GM10266 (cell line): ENCODE results near the gene KCNJ9.
"Not testable (repeated sequence)": the region's sequence is repeated elsewhere in the genome, so short reads cannot be mapped to it uniquely, and the experiment has no call there.

ENCODE experiments used
- DNase-seq: peaks from one replicate; pipeline ENCODE4 v3.0.0; 2012; ENCODE audit errors: extremely low spot score
- TF ChIP-seq, protein P1 (sequence below): IDR thresholded peaks from 2 replicates; pipeline ENCODE4 v1.5.1; 2012; ENCODE audit warnings: mild to moderate bottlenecking, low read depth; ENCODE audit not compliant: control insufficient read depth, insufficient read depth; ENCODE audit errors: missing control alignments

The KCNJ9 gene

DNA sequence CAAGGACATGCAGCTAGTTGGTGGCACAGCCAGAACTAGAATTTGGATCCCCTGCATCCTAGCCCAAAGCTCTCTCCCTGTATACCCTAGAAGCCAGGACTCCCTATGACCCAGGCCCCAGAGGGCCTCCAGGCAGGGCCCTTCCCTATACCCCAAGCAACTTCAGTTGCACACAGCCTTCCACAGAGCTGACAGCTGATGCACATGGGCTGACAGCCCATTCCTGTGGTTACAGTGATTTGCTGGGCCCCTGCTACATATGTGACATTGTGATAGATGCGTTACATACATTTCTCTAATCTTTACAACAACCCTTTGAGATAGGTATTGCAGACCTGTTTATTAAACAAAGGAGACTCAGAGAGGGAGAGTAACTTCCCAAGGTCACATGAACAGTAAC is 40.0 kb downstream of the KCNJ9 start:
- TF ChIP-seq, protein P1, sequence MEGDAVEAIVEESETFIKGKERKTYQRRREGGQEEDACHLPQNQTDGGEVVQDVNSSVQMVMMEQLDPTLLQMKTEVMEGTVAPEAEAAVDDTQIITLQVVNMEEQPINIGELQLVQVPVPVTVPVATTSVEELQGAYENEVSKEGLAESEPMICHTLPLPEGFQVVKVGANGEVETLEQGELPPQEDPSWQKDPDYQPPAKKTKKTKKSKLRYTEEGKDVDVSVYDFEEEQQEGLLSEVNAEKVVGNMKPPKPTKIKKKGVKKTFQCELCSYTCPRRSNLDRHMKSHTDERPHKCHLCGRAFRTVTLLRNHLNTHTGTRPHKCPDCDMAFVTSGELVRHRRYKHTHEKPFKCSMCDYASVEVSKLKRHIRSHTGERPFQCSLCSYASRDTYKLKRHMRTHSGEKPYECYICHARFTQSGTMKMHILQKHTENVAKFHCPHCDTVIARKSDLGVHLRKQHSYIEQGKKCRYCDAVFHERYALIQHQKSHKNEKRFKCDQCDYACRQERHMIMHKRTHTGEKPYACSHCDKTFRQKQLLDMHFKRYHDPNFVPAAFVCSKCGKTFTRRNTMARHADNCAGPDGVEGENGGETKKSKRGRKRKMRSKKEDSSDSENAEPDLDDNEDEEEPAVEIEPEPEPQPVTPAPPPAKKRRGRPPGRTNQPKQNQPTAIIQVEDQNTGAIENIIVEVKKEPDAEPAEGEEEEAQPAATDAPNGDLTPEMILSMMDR, result no peak
- no peak for DNase-seq

DNA sequence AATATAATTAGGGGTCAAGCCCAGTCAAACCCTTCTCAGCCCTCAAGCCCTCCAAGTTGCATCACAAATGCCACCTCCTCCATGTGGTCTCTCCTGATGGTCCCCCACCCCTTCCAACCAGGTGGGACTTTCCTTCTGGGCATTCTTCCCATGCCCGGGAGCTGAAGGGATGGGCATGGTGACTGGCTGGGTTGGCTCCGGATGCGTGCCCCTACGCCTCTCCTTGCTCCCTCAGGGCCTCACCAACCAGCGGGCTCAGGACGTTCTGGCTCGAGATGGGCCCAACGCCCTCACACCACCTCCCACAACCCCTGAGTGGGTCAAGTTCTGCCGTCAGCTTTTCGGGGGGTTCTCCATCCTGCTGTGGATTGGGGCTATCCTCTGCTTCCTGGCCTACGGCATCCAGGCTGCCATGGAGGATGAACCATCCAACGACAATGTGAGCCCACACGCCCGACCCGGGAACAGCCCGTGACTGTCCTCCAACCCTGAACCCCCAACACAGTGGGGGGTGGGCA is 41.7 kb downstream of the KCNJ9 start:
- TF ChIP-seq, protein P1, result no peak
- DNase-seq, result no peak

DNA sequence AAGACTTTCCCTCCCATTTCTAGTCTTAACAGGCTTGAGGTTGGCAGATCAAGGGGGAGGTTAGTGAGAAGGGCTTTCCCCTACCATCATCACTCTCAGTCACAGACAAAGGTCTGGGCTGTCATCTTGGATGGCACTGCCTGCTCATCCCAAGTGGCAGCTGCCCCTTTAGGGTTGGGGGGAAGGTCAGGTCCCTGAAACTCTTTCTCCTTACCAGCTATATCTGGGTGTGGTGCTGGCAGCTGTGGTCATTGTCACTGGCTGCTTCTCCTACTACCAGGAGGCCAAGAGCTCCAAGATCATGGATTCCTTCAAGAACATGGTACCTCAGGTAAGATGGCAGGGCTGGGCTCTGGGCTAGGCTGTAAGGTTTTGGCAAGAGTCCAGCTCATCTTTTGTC is 42.4 kb downstream of the KCNJ9 start:
- TF ChIP-seq, protein P1, result no peak
- DNase-seq, result no peak

DNA sequence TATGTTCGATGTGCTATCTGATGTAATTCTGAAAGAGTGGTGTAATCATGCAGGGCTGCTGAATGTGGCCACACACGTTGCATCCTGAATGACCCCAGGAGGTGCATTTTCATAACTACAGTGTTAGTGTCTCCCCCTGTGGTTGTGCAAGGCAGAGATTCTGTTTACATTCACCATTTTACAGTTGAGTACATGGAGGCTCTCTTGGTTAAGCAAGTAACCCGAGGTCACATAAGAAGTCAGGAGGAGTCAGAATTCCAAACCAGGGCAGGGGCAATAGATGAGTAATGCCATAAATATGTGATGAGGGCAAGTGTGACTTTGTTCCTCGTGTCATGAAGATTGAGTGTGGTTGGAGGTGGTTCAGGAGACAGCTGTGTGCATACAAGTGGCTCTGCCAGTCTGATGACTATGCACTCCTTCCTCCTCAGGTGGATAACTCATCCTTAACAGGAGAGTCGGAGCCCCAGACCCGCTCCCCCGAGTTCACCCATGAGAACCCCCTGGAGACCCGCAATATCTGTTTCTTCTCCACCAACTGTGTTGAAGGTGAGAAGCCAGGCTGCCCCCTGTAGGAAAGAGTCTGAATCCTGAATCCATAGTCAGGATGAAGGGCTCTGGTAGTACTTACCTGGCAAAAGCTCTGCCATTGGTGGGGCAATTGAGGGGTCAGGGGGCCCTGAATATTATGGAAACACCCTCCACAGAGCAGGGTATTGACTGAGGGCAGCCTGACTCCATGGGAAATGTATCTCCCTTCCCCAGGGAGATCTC is 43.6 kb downstream of the KCNJ9 start:
- TF ChIP-seq, protein P1, result no peak
- no peak for DNase-seq

DNA sequence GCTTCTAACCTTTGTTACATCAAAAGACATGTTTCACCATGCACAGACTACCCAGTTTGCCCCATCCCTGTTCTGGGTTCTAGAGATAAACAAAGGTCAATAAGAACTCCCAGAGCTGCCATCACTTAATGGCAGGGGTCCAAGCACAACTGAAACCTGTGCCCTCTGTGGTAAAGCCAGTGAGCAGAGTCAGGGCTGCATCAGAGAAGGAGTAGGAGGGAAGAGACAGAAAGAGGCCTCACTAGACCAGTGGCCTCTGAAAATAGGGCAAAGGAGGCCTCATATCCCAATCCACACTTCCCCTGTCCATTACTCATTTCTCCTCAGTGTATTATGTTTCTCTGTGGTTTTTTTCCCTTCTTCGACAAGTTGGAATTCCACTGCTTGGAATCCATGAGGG is 44.4 kb downstream of the KCNJ9 start:
- no peak for DNase-seq
- TF ChIP-seq, protein P1, result no peak

- DNase-seq, result not testable (repeated sequence)
These were observed 45.0 kb downstream of the KCNJ9 start for GRCh38 chr1:160126342-160126741.

- no peak for DNase-seq
- TF ChIP-seq, protein P1, result no peak
These were observed 46.0 kb downstream of the KCNJ9 start for GRCh38 chr1:160127381-160127780.
